Uterus (tissue), 4 donors: Measurements from ENCODE around the gene CACNB1. TPM values are rescaled to one million over a fixed set of nuclear protein-coding genes. Genes with fewer than 3 reads are reported as not detected.

Experiments
- DNase-seq, 2 donors: peaks; one replicate each; pipeline ENCODE4 v3.0.0-alpha.2; 2019 to 2020
- H3K27ac ChIP-seq, 2 donors: fragments of 200-600 bp; sonication (generic); 1 replicate in 1 of 2; 2 replicates in 1 of 2; pipeline ENCODE4 v1.5.1; 2016 to 2018
- H3K27me3 ChIP-seq, 2 donors: fragments of 200-600 bp; sonication (generic); one replicate each; pipeline ENCODE4 v1.5.1; 2018 to 2019; ENCODE audit warnings: control low read depth in 1 of 2
- H3K36me3 ChIP-seq, 2 donors: fragments of 200-600 bp; sonication (generic); one replicate each; pipeline ENCODE4 v1.5.1; 2019; ENCODE audit warnings: control low read depth in 1 of 2
- H3K4me1 ChIP-seq, 2 donors: fragments of 200-600 bp; sonication (generic); one replicate each; pipeline ENCODE4 v1.5.1; 2018 to 2019; ENCODE audit warnings: control low read depth in 1 of 2
- H3K4me3 ChIP-seq, 2 donors: fragments of 200-600 bp; sonication (generic); 1 replicate in 1 of 2; 2 replicates in 1 of 2; pipeline ENCODE4 v1.5.1; 2018 to 2019; ENCODE audit warnings: mild to moderate bottlenecking in 1 of 2
- H3K9me3 ChIP-seq, 2 donors: fragments of 200-600 bp; sonication (generic); one replicate each; pipeline ENCODE4 v1.5.1; 2019; ENCODE audit warnings: control low read depth in 1 of 2
- CTCF ChIP-seq, 4 experiments: fragments of 200-600 bp in 2 of 4; fragments of 450-650 bp in 2 of 4; sonication (generic) in 2 of 4; IDR thresholded peaks; one replicate each; pipeline ENCODE4 v1.5.1; 2016 to 2019; ENCODE audit warnings: antibody characterized with exemption in 4 of 4, mild to moderate bottlenecking in 2 of 4, moderate library complexity in 1 of 4
- POLR2A ChIP-seq, 2 donors: fragments of 450-650 bp; IDR thresholded peaks; one replicate each; pipeline ENCODE4 v1.6.1; 2016; ENCODE audit warnings: antibody characterized with exemption in 2 of 2, mild to moderate bottlenecking in 1 of 2, moderate library complexity in 1 of 2
- intact Hi-C: fragments of 100-400 bp; cut with DNase I; formaldehyde crosslinking; loops from one replicate; pipeline ENCODE4 v1.15.1; 2023; ENCODE audit warnings: low total_unique reads
- total RNA-seq, 4 donors: library from RNA; depleted of rRNA in 3 of 4; stranded (reverse); fragments of >200 nt in 3 of 4; gene quantifications; one replicate each; pipeline versions ENCODE4 v1.1.0 to v1.2.4, GENCODE V29; 2014 to 2023
- donor health status: DM: yes; HTN: yes; CAD: no.

The CACNB1 gene
- total RNA-seq, 4 donors from 2014 or later: 5.6 to 23.3 (median 8.4) TPM

GRCh38 chr17:39165841-39166349 is 31.6 kb downstream of the CACNB1 start, which contains the start of gene ARL5C:
Gene ARL5C, minus strand, starts transcription at chr17:39166161. Its CDS starts 401 bp downstream, at chr17:39165760.
- H3K27ac ChIP-seq: peak within 1 kb of the TSS in 1 of 2 donors; percentile 23
- TF ChIP-seq CTCF (IDR thresholded peaks at IDR 0.05): no peak
- no peak for TF ChIP-seq POLR2A (IDR thresholded peaks at IDR 0.05)
- H3K4me1 ChIP-seq: no peaks in the 10 kb centered on the region
- H3K4me3 ChIP-seq: peak within 1 kb of the TSS; percentile 24 to 31
- intact Hi-C loops: no loop called here
- no peak for DNase-seq
- no peaks in the 10 kb centered on the region for H3K9me3 ChIP-seq
- H3K36me3 ChIP-seq: no peaks in the 10 kb centered on the region
- H3K27me3 ChIP-seq: no peaks in the 10 kb centered on the region

DNA sequence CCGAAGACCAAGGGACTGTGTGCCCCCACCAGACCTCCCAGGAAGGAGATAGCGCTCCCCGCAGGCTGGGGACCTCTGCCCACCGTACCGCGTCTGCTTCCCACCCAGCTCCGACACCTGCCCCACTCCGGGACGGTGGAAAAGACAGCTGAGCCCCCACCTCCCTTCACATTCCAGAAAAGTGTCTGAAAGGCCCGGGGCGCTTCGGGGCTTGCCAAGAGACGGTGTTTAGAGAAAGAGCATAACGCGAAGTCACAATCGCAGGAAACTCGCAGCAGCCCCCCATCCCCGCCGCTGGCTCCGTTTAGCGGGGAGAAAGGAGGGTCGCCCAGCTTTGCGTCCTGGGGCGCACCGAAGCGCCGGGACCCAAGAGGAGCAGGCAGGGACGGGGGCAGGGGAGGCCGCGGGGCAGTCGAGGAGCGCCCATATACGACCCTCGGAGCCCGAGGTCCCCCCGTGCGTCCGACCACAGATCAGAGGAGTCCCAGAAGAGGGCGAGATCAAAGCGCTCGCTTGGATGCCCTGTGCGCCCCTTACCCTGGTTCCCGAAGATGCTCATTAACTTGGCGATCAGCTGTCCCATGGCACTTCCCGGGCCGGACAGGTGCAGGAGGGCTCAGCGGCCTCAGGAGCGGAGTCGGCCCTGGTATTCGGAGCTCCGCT is 32.2 kb downstream of the CACNB1 start:
- TF ChIP-seq POLR2A (IDR thresholded peaks at IDR 0.05) (no peak), CTCF (IDR thresholded peaks at IDR 0.05) (no peak)
- H3K4me1 ChIP-seq: no peaks in the 10 kb centered on the region
- H3K27me3 ChIP-seq: no peaks in the 10 kb centered on the region
- peak overlapping the region; percentile 24 to 31 for H3K4me3 ChIP-seq
- DNase-seq: no peak
- no peaks in the 10 kb centered on the region for H3K9me3 ChIP-seq
- H3K27ac ChIP-seq: peak overlapping the region in 1 of 2 donors; percentile 23
- H3K36me3 ChIP-seq: no peaks in the 10 kb centered on the region
- intact Hi-C loops: no loop called here

DNA sequence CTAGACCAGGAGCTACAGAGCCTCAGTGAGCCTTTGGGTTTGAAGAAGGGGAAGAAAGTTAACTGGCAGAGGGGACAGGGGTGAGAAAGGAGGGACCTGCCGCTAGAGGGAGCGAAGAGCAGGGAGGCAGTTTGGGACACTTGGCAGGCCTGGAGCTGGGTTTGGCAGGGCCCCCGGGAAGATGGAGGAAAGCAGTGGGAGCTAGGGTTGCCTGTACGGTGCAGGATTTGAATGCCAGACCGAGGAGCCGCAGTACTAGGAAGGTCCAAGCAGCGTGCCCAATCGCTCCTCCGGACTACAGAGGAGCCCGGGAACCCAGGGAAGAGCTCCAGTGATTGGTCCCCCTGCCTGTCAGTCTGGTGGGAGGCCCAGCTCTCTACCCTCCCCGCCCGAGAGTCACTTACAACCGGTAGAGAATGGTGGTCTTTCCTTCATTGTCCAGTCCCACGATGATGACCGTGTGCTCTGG is 32.8 kb downstream of the CACNB1 start:
- peak; percentile 85 to 91 for DNase-seq
- Histone ChIP-seq H3K9me3 (no peaks in the 10 kb centered on the region), H3K4me1 (no peaks in the 10 kb centered on the region), H3K27me3 (no peaks in the 10 kb centered on the region), H3K4me3 (peak overlapping the region; percentile 24 to 31), H3K36me3 (no peaks in the 10 kb centered on the region), H3K27ac (peak overlapping the region in 1 of 2 donors; percentile 23)
- intact Hi-C loops: no loop called here
- TF ChIP-seq POLR2A (IDR thresholded peaks at IDR 0.05) (no peak), CTCF (IDR thresholded peaks at IDR 0.05) (peak; percentile 57 to 80 (median 70))

GRCh38 chr17:39161962-39162361 is 35.5 kb downstream of the CACNB1 start:
- intact Hi-C loops: no loop called here
- DNase-seq: no peak
- Histone ChIP-seq H3K36me3 (no peaks in the 10 kb centered on the region), H3K4me1 (no peaks in the 10 kb centered on the region), H3K4me3 (no peak overlapping the region), H3K27ac (no peak overlapping the region), H3K27me3 (no peaks in the 10 kb centered on the region), H3K9me3 (no peaks in the 10 kb centered on the region)
- TF ChIP-seq CTCF (IDR thresholded peaks at IDR 0.05) (no peak), POLR2A (IDR thresholded peaks at IDR 0.05) (no peak)

- TF ChIP-seq POLR2A (IDR thresholded peaks at IDR 0.05) (no peak), CTCF (IDR thresholded peaks at IDR 0.05) (no peak)
- intact Hi-C loops: no loop called here
- no peaks in the 10 kb centered on the region for H3K4me1 ChIP-seq
Observed at GRCh38 chr17:39158623-39159022, 38.8 kb downstream of the CACNB1 start.

More at GRCh38 chr17:39158623-39159022, 38.8 kb downstream of the CACNB1 start:
- H3K27ac ChIP-seq: no peak overlapping the region
- no peak overlapping the region for H3K4me3 ChIP-seq
- H3K36me3 ChIP-seq: no peaks in the 10 kb centered on the region
- DNase-seq: no peak
- no peaks in the 10 kb centered on the region for H3K27me3 ChIP-seq
- H3K9me3 ChIP-seq: no peaks in the 10 kb centered on the region
